Suppressor macrophage (primary cell): ENCODE data around the gene RXFP2.

Source experiments
- DNase-seq, 4 experiments: peaks; one replicate each; pipeline ENCODE4 v3.0.0-alpha.2; 2020 to 2022

Gene RXFP2

GRCh38 chr13:31835932-31836331 is 96.6 kb downstream of the RXFP2 start:
- peak; percentile 24 to 57 (median 54) for DNase-seq

- no peak for DNase-seq
These were observed 103.7 kb downstream of the RXFP2 start for GRCh38 chr13:31843044-31843443.

GRCh38 chr13:31846182-31846938 is 107.0 kb downstream of the RXFP2 start:
- peak; percentile 94 to 97 (median 96) for DNase-seq

- peak in 3 of 4 experiments; percentile 17 to 52 (median 45) for DNase-seq
These were observed 107.8 kb downstream of the RXFP2 start for GRCh38 chr13:31846961-31847752.

- no peak for DNase-seq
These were observed 109.3 kb downstream of the RXFP2 start for GRCh38 chr13:31848621-31849020.

- DNase-seq, result no peak
These were observed 109.9 kb downstream of the RXFP2 start for GRCh38 chr13:31849206-31849605.

- DNase-seq, result no peak
These were observed 110.8 kb downstream of the RXFP2 start for GRCh38 chr13:31850041-31850555.

GRCh38 chr13:31851216-31851615 is 111.9 kb downstream of the RXFP2 start:
- DNase-seq, result no peak
